Activated B cell treated with CpG ODN at 0.5 μM for 24 hours (primary cell): ENCODE data around the gene PRM3. TPM values are rescaled to one million over a fixed set of nuclear protein-coding genes. Genes with fewer than 3 reads are reported as not detected.

ENCODE experiments used
- ATAC-seq: fragments of 200-7000 bp; cut with Tn5 transposase; one replicate; pipeline ENCODE4 v1.10.0; 2021; ENCODE audit warnings: low read depth, mild to moderate bottlenecking, moderate library complexity
- CTCF ChIA-PET: fragments of 350-600 bp; sonication (Branson Sonifier 250); formaldehyde crosslinking; loops from one replicate; lab custom pipeline; 2021; ENCODE audit warnings: antibody characterized with exemption; lab: Charles Lee
- POLR2A ChIA-PET: fragments of 350-600 bp; sonication (Branson Sonifier 250); formaldehyde crosslinking; loops from one replicate; lab custom pipeline; 2021; ENCODE audit warnings: antibody characterized with exemption; lab: Charles Lee
- DNase-seq: peaks from one replicate; pipeline ENCODE4 v3.0.0; 2022
- H3K27ac Mint-ChIP-seq: one replicate; pipeline ENCODE4 v1.8.0; 2020; ENCODE audit warnings: mixed read lengths
- H3K27me3 Mint-ChIP-seq: one replicate; pipeline ENCODE4 v1.8.0; 2021; ENCODE audit warnings: mixed read lengths
- H3K36me3 Mint-ChIP-seq: one replicate; pipeline ENCODE4 v1.8.0; 2021; ENCODE audit warnings: low read depth, mixed read lengths
- H3K4me1 Mint-ChIP-seq: one replicate; pipeline ENCODE4 v1.8.0; 2021; ENCODE audit warnings: mixed read lengths
- H3K4me3 Mint-ChIP-seq: one replicate; pipeline ENCODE4 v1.8.0; 2020; ENCODE audit warnings: mild to moderate bottlenecking, mixed read lengths
- H3K9me3 Mint-ChIP-seq: one replicate; pipeline ENCODE4 v1.8.0; 2020; ENCODE audit warnings: mixed read lengths
- CTCF ChIP-seq: fragments of 200-600 bp; IDR thresholded peaks from one replicate; pipeline ENCODE4 v1.8.0; 2022; ENCODE audit warnings: antibody characterized with exemption, mild to moderate bottlenecking
- intact Hi-C: fragments of 100-400 bp; cut with micrococcal nuclease; formaldehyde crosslinking; loops from one replicate; pipeline ENCODE4 v1.15.1; 2024
- total RNA-seq: library from RNA; stranded (reverse); gene quantifications from 2 replicates; pipeline ENCODE4 v1.2.3, GENCODE V29; 2022

The PRM3 gene
- total RNA-seq, 1 donor from 2014 or later, result not detected

GRCh38 chr16:11253009-11253994, 20.1 kb downstream of the PRM3 start:
- peaks cover 40% of the 10 kb centered on the region for H3K36me3 Mint-ChIP-seq
- POLR2A ChIA-PET, result interaction anchor here (0.6 to 9.8 kb wide), 43 partner anchors 9 to 489 kb away, joined by 3 to 252 read pairs (median 15); partner anchors contain the start of gene LITAF
- peak overlapping the region; percentile 89 for H3K4me3 Mint-ChIP-seq
- TF ChIP-seq CTCF, result no peak
- H3K27ac Mint-ChIP-seq, result peak overlapping the region; percentile 71
- CTCF ChIA-PET, result interaction anchor here (0.6 to 6.4 kb wide), 12 partner anchors 10 to 449 kb away, joined by 4 to 98 read pairs (median 10); no protein-coding TSS in a partner anchor
- no peaks in the 10 kb centered on the region for H3K27me3 Mint-ChIP-seq
- no peaks in the 10 kb centered on the region for H3K9me3 Mint-ChIP-seq
- peaks cover 60% of the 10 kb centered on the region for H3K4me1 Mint-ChIP-seq
- no peak for ATAC-seq
- intact Hi-C loops, result loop anchor here (10.0 kb wide), 1 partner anchor 431 kb away; no protein-coding TSS in a partner anchor
- DNase-seq, result no peak

GRCh38 chr16:11252482-11252931, 20.9 kb downstream of the PRM3 start:
- H3K27ac Mint-ChIP-seq, result peak overlapping the region; percentile 77
- H3K9me3 Mint-ChIP-seq, result no peaks in the 10 kb centered on the region
- TF ChIP-seq CTCF, result no peak
- intact Hi-C loops, result loop anchor here (10.0 kb wide), 1 partner anchor 432 kb away; no protein-coding TSS in a partner anchor
- peaks cover 59% of the 10 kb centered on the region for H3K4me1 Mint-ChIP-seq
- POLR2A ChIA-PET, result interaction anchor here (0.6 to 9.8 kb wide), 34 partner anchors 16 to 288 kb away, joined by 3 to 161 read pairs (median 8); no protein-coding TSS in a partner anchor
- no peak for DNase-seq
- CTCF ChIA-PET, result interaction anchor here (0.8 to 1.7 kb wide), 8 partner anchors 10 to 289 kb away, joined by 3 to 5 read pairs (median 4); no protein-coding TSS in a partner anchor
- no peaks in the 10 kb centered on the region for H3K27me3 Mint-ChIP-seq
- H3K36me3 Mint-ChIP-seq, result peaks cover 40% of the 10 kb centered on the region
- ATAC-seq, result no peak
- H3K4me3 Mint-ChIP-seq, result peak overlapping the region; percentile 89

GRCh38 chr16:11251525-11252481, 21.6 kb downstream of the PRM3 start:
- peaks cover 40% of the 10 kb centered on the region for H3K36me3 Mint-ChIP-seq
- H3K9me3 Mint-ChIP-seq, result no peaks in the 10 kb centered on the region
- no peak for TF ChIP-seq CTCF
- ChIA-PET POLR2A (interaction anchor here (0.6 to 9.8 kb wide), 42 partner anchors 16 to 432 kb away, joined by 3 to 161 read pairs (median 7); no protein-coding TSS in a partner anchor), CTCF (interaction anchor here (0.6 to 1.7 kb wide), 10 partner anchors 9 to 288 kb away, joined by 3 to 5 read pairs (median 4); no protein-coding TSS in a partner anchor)
- ATAC-seq, result no peak
- peaks cover 52% of the 10 kb centered on the region for H3K4me1 Mint-ChIP-seq
- peak overlapping the region; percentile 89 for H3K4me3 Mint-ChIP-seq
- intact Hi-C loops, result loop anchor here (10.0 kb wide), 1 partner anchor 433 kb away; no protein-coding TSS in a partner anchor
- peak overlapping the region; percentile 77 for H3K27ac Mint-ChIP-seq
- no peaks in the 10 kb centered on the region for H3K27me3 Mint-ChIP-seq
- DNase-seq, result no peak

GRCh38 chr16:11250786-11251524, 22.5 kb downstream of the PRM3 start:
- ChIA-PET CTCF (interaction anchor here (1.3 to 1.6 kb wide), 2 partner anchors 280 to 287 kb away, joined by 4 to 5 read pairs; no protein-coding TSS in a partner anchor), POLR2A (interaction anchor here (0.6 to 9.8 kb wide), 20 partner anchors 18 to 381 kb away, joined by 3 to 161 read pairs (median 10); no protein-coding TSS in a partner anchor)
- Mint-ChIP-seq H3K4me1 (peaks cover 48% of the 10 kb centered on the region), H3K27me3 (no peaks in the 10 kb centered on the region), H3K4me3 (no peak overlapping the region), H3K9me3 (no peaks in the 10 kb centered on the region), H3K36me3 (peaks cover 37% of the 10 kb centered on the region), H3K27ac (peak overlapping the region; percentile 68)
- intact Hi-C loops, result loop anchor here (10.0 kb wide), 1 partner anchor 434 kb away; no protein-coding TSS in a partner anchor
- ATAC-seq, result no peak
- no peak for TF ChIP-seq CTCF
- no peak for DNase-seq
